GM12878 (cell line): Measurements from ENCODE around the gene CGA.

Experiments used
- CBFB ChIP-seq: IDR thresholded peaks from 2 replicates; pipeline ENCODE4 v1.6.1; 2016; ENCODE audit warnings: antibody characterized with exemption, low read depth
- CHD4 ChIP-seq: fragments of 200-600 bp; sonication (generic); IDR thresholded peaks from 2 replicates; pipeline ENCODE4 v1.6.1; 2016; ENCODE audit warnings: mild to moderate bottlenecking
- CREB1 ChIP-seq: IDR thresholded peaks from 2 replicates; pipeline ENCODE4 v1.6.1; 2012; ENCODE audit warnings: low read depth, mild to moderate bottlenecking, inconsistent platforms
- EP300 ChIP-seq, 2 experiments: fragments of 150-350 bp in 1 of 2; IDR thresholded peaks; 2 replicates each; pipeline ENCODE4 v1.6.1; 2011 to 2012; ENCODE audit warnings: low read depth in 2 of 2, low read length in 2 of 2, borderline replicate concordance in 1 of 2, improper control_type of control experiment in 1 of 2, inconsistent platforms in 1 of 2; ENCODE audit not compliant: control insufficient read depth in 1 of 2
- FOXK2 ChIP-seq: fragments of 450-650 bp; IDR thresholded peaks from 2 replicates; pipeline ENCODE4 v1.6.1; 2017; ENCODE audit warnings: mild to moderate bottlenecking, moderate library complexity
- NFYB ChIP-seq: IDR thresholded peaks from 2 replicates; pipeline ENCODE4 v1.6.1; 2011; ENCODE audit warnings: low read depth, mild to moderate bottlenecking, low read length, improper control_type of control experiment, moderate library complexity; ENCODE audit not compliant: insufficient read depth
- POLR2A ChIP-seq: IDR thresholded peaks from 2 replicates; pipeline ENCODE4 v1.6.1; 2011; ENCODE audit warnings: low read depth, mild to moderate bottlenecking, low read length
- POLR2AphosphoS5 ChIP-seq: IDR thresholded peaks from 2 replicates; pipeline ENCODE4 v1.6.1; 2011; ENCODE audit warnings: mild to moderate bottlenecking, low read length, inconsistent platforms
- RB1 ChIP-seq: fragments of 450-650 bp; formaldehyde crosslinking; IDR thresholded peaks from 2 replicates; pipeline ENCODE4 v1.6.1; 2017; ENCODE audit warnings: mild to moderate bottlenecking, borderline replicate concordance
- SIN3A ChIP-seq: IDR thresholded peaks from 2 replicates; pipeline ENCODE4 v1.6.1; 2012; ENCODE audit warnings: low read depth, low read length, improper control_type of control experiment
- SRF ChIP-seq, 2 experiments: IDR thresholded peaks; 2 replicates each; pipeline ENCODE4 v1.6.1; 2011; ENCODE audit warnings: low read depth in 2 of 2, low read length in 2 of 2, mild to moderate bottlenecking in 1 of 2, moderate library complexity in 1 of 2
- YY1 ChIP-seq: IDR thresholded peaks from 2 replicates; pipeline ENCODE4 v1.6.1; 2011; ENCODE audit warnings: low read depth, mild to moderate bottlenecking, low read length
- ZZZ3 ChIP-seq: IDR thresholded peaks from 2 replicates; pipeline ENCODE4 v1.6.1; 2011; ENCODE audit warnings: low read depth; ENCODE audit not compliant: control insufficient read depth, insufficient read length
- TF ChIP-seq, protein P1 (sequence below), 3 experiments: IDR thresholded peaks in 2 of 3; conservative IDR thresholded peaks in 1 of 3; 2 replicates each; pipeline ENCODE4 v1.5.1; 2011; ENCODE audit warnings: low read depth in 3 of 3, low read length in 3 of 3, mild to moderate bottlenecking in 3 of 3, control low read depth in 2 of 3, moderate library complexity in 2 of 3, inconsistent platforms in 1 of 3, mixed read lengths in 1 of 3; ENCODE audit not compliant: control insufficient read depth in 2 of 3, insufficient read depth in 1 of 3; ENCODE audit errors: extremely low read depth in 1 of 3

DNA sequence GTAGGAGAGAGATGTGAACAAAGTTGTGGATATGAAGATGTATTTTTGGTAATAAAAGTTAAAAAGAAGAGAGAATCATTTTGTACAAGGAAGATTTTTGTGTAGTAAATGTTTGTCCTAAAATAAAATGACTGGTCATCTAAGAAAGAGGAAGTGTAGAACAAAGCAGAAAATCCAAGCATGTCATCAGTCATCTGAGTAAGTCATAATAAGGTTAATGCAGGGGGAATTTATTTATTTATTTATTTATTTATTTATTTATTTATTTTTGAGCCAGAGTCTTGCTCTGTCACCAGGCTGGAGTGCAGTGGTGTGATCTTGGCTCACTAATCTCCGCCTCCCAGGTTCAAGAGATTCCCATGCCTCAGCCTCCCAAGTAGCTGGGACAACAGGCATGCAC is 15.7 kb upstream of the CGA start:
- no peak for TF ChIP-seq ZZZ3
- no peak for TF ChIP-seq YY1
- no peak for TF ChIP-seq EP300 (IDR thresholded peaks at IDR 0.05; ENCODE audit: borderline replicate concordance in 1 of 2, control insufficient read depth in 1 of 2, low read depth in 2 of 2, low read length in 2 of 2)
- no peak for TF ChIP-seq CHD4
- no peak for TF ChIP-seq NFYB
- TF ChIP-seq FOXK2, result no peak
- TF ChIP-seq, protein P1, sequence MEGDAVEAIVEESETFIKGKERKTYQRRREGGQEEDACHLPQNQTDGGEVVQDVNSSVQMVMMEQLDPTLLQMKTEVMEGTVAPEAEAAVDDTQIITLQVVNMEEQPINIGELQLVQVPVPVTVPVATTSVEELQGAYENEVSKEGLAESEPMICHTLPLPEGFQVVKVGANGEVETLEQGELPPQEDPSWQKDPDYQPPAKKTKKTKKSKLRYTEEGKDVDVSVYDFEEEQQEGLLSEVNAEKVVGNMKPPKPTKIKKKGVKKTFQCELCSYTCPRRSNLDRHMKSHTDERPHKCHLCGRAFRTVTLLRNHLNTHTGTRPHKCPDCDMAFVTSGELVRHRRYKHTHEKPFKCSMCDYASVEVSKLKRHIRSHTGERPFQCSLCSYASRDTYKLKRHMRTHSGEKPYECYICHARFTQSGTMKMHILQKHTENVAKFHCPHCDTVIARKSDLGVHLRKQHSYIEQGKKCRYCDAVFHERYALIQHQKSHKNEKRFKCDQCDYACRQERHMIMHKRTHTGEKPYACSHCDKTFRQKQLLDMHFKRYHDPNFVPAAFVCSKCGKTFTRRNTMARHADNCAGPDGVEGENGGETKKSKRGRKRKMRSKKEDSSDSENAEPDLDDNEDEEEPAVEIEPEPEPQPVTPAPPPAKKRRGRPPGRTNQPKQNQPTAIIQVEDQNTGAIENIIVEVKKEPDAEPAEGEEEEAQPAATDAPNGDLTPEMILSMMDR (IDR thresholded peaks at IDR 0.05 in 2 of 3, conservative IDR thresholded peaks at IDR 0.05 in 1 of 3; ENCODE audit: control insufficient read depth in 2 of 3, extremely low read depth in 1 of 3, insufficient read depth in 1 of 3, low read depth in 3 of 3, low read length in 3 of 3), result no peak
- no peak for TF ChIP-seq POLR2A
- no peak for TF ChIP-seq SRF (IDR thresholded peaks at IDR 0.05; ENCODE audit: low read depth in 2 of 2, low read length in 2 of 2)
- no peak for TF ChIP-seq RB1
- TF ChIP-seq SIN3A, result no peak
- no peak for TF ChIP-seq CREB1
- no peak for TF ChIP-seq POLR2AphosphoS5
- no peak for TF ChIP-seq CBFB
